GM12801 (cell line): ENCODE measurements around the gene KPNB1.

ENCODE experiments used
- CTCF ChIP-seq: IDR thresholded peaks from one replicate; pipeline ENCODE4 v1.5.1; 2011; ENCODE audit warnings: control low read depth; ENCODE audit not compliant: insufficient read length; ENCODE audit errors: extremely low read depth

The KPNB1 gene

GRCh38 chr17:47711366-47712099 is 61.8 kb downstream of the KPNB1 start:
- no peak for TF ChIP-seq CTCF

GRCh38 chr17:47712330-47713023 is 62.8 kb downstream of the KPNB1 start:
- TF ChIP-seq CTCF: no peak

GRCh38 chr17:47713980-47714700 is 64.4 kb downstream of the KPNB1 start:
- no peak for TF ChIP-seq CTCF

GRCh38 chr17:47714773-47715396 is 65.2 kb downstream of the KPNB1 start:
- no peak for TF ChIP-seq CTCF

- no peak for TF ChIP-seq CTCF
These were observed 66.1 kb downstream of the KPNB1 start for GRCh38 chr17:47715669-47716325.

- no peak for TF ChIP-seq CTCF
These were observed 66.7 kb downstream of the KPNB1 start for GRCh38 chr17:47716375-47716774.

GRCh38 chr17:47717261-47717697 is 67.6 kb downstream of the KPNB1 start:
- no peak for TF ChIP-seq CTCF
